Ramos (cell line): Measurements from ENCODE around the gene SERPINI1.

Experiments used
- in situ Hi-C: fragments of 300-500 bp; cut with MboI; formaldehyde crosslinking; loops from one replicate; pipeline ENCODE4 v1.14.3; 2022; ENCODE audit warnings: low sequenced_read_pairs; ENCODE audit not compliant: unreplicated experiment

SERPINI1 gene

GRCh38 chr3:167735233-167736138 lies at the start of gene SERPINI1:
TSS of gene SERPINI1 (plus strand) at chr3:167735721. CDS start at chr3:167789129, 53,408 bp downstream.
- in situ Hi-C loops: no loop called here

GRCh38 chr3:167691366-167691765 lies 44.2 kb upstream of the SERPINI1 start:
- in situ Hi-C loops: no loop called here

- in situ Hi-C loops: no loop called here
Measured at GRCh38 chr3:167694121-167694520, 41.4 kb upstream of the SERPINI1 start.

GRCh38 chr3:167700046-167700445 lies 35.5 kb upstream of the SERPINI1 start:
- in situ Hi-C loops: no loop called here

GRCh38 chr3:167700926-167701325 lies 34.6 kb upstream of the SERPINI1 start:
- in situ Hi-C loops: no loop called here

- in situ Hi-C loops: no loop called here
Measured at GRCh38 chr3:167705840-167706239, 29.7 kb upstream of the SERPINI1 start.

- in situ Hi-C loops: no loop called here
Measured at GRCh38 chr3:167709690-167710089, 25.8 kb upstream of the SERPINI1 start.

- in situ Hi-C loops: no loop called here
Measured at GRCh38 chr3:167710552-167710951, 25.0 kb upstream of the SERPINI1 start.

GRCh38 chr3:167711439-167711838 lies 24.1 kb upstream of the SERPINI1 start:
- in situ Hi-C loops: no loop called here

- in situ Hi-C loops: no loop called here
Measured at GRCh38 chr3:167712445-167712844, 23.1 kb upstream of the SERPINI1 start.

- in situ Hi-C loops: no loop called here
Measured at GRCh38 chr3:167714871-167715270, 20.6 kb upstream of the SERPINI1 start.

GRCh38 chr3:167716920-167717319 lies 18.6 kb upstream of the SERPINI1 start:
- in situ Hi-C loops: no loop called here

- in situ Hi-C loops: no loop called here
Measured at GRCh38 chr3:167718582-167718981, 16.9 kb upstream of the SERPINI1 start.

GRCh38 chr3:167723025-167723512 lies 12.5 kb upstream of the SERPINI1 start:
- in situ Hi-C loops: no loop called here

- in situ Hi-C loops: no loop called here
Measured at GRCh38 chr3:167723872-167724271, 11.6 kb upstream of the SERPINI1 start.

- in situ Hi-C loops: no loop called here
Measured at GRCh38 chr3:167728176-167728575, 7.3 kb upstream of the SERPINI1 start.

- in situ Hi-C loops: no loop called here
Measured at GRCh38 chr3:167728632-167729323, 6.7 kb upstream of the SERPINI1 start.

GRCh38 chr3:167729591-167729990 lies 5.9 kb upstream of the SERPINI1 start:
- in situ Hi-C loops: no loop called here

GRCh38 chr3:167731393-167731792 lies 4.1 kb upstream of the SERPINI1 start:
- in situ Hi-C loops: no loop called here

GRCh38 chr3:167732313-167733065 lies 3.0 kb upstream of the SERPINI1 start:
- in situ Hi-C loops: no loop called here
